ENCODE results near the gene CCL23. TPM values are rescaled to one million over a fixed set of nuclear protein-coding genes. Genes with fewer than 3 reads are reported as not detected.
A peak's percentile ranks its signal among the peaks of the same experiment; 100 is the strongest.

CCL23 gene
- total and polyA plus RNA-seq, 4 donors, result 1.9 to 24.4 (median 6.3) TPM

DNA sequence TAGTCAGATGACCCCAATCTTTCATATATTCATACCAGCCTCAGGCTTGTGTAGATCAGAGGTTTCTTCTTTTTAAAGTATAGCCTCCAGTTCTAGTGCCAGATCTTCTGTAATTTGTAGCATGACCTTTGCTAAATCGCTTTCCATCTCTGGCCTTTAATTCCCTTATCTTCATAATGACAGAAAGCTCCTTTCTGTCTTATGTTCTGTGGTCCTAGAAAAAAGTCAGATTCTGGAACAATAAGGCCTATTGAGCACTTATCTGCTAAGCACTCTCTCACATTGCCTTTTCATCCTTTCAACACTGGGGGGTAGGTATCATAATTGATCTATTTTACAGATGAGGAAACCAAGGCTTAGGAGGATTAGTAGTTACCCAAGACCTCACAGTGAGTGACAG, 45.7 kb downstream of the CCL23 start:
- no peak for DNase-seq (ENCODE audit: low spot score)
- 88% methylated on average over 1 of the region's 1 CpG for WGBS
- peaks cover 11 to 70% (median 61%) of the 10 kb centered on the region in 4 donors for H3K4me1 ChIP-seq (ENCODE audit: control insufficient read depth in 4 of 4, insufficient read depth in 4 of 4, low read length in 3 of 4)
- TF ChIP-seq MAX (IDR thresholded peaks at IDR 0.05), result no peak
- no peak for TF ChIP-seq TAF1 (conservative IDR thresholded peaks at IDR 0.05)
- no peak for TF ChIP-seq JUND (IDR thresholded peaks at IDR 0.05)
- no peak for TF ChIP-seq YY1 (IDR thresholded peaks at IDR 0.05)
- no peak for TF ChIP-seq GABPA (IDR thresholded peaks at IDR 0.05 in 1 of 2, conservative IDR thresholded peaks at IDR 0.05 in 1 of 2)
- no peak for TF ChIP-seq HNF4G (IDR thresholded peaks at IDR 0.05)
- no peaks in the 10 kb centered on the region for H3K9me3 ChIP-seq (ENCODE audit: control insufficient read depth in 4 of 4, low read length in 3 of 4)
- no peak overlapping the region for H3K4me3 ChIP-seq (ENCODE audit: low read depth in 1 of 3, low read length in 3 of 3)
- H3K36me3 ChIP-seq (ENCODE audit: control insufficient read depth in 4 of 4, insufficient read depth in 3 of 4, low read depth in 1 of 4, low read length in 3 of 4), result peaks cover 0 to 3% (median under 1%) of the 10 kb centered on the region in 4 donors
- H3K9ac ChIP-seq (ENCODE audit: low read depth in 1 of 2, low read length in 2 of 2), result no peak overlapping the region
- H3K27ac ChIP-seq (ENCODE audit: low read depth in 1 of 2, low read length in 2 of 2), result peak overlapping the region; percentile 87 to 91
- H3K27me3 ChIP-seq (ENCODE audit: control insufficient read depth in 4 of 4, insufficient read depth in 4 of 4, low read length in 3 of 4), result no peaks in the 10 kb centered on the region

- DNase-seq (ENCODE audit: low spot score), result peak; percentile 79
- H3K27ac ChIP-seq (ENCODE audit: low read depth in 1 of 2, low read length in 2 of 2), result peak overlapping the region; percentile 44 to 52
- WGBS, result 20% methylated on average over 8 of the region's 8 CpGs
Observed at GRCh38 chr17:35969558-35970380, 48.0 kb downstream of the CCL23 start.

More at GRCh38 chr17:35969558-35970380, 48.0 kb downstream of the CCL23 start:
- Histone ChIP-seq H3K4me3 (ENCODE audit: low read depth in 1 of 3, low read length in 3 of 3) (no peak overlapping the region), H3K9me3 (ENCODE audit: control insufficient read depth in 4 of 4, low read length in 3 of 4) (no peaks in the 10 kb centered on the region), H3K27me3 (ENCODE audit: control insufficient read depth in 4 of 4, insufficient read depth in 4 of 4, low read length in 3 of 4) (no peaks in the 10 kb centered on the region), H3K36me3 (ENCODE audit: control insufficient read depth in 4 of 4, insufficient read depth in 3 of 4, low read depth in 1 of 4, low read length in 3 of 4) (no peaks in the 10 kb centered on the region), H3K9ac (ENCODE audit: low read depth in 1 of 2, low read length in 2 of 2) (no peak overlapping the region), H3K4me1 (ENCODE audit: control insufficient read depth in 4 of 4, insufficient read depth in 4 of 4, low read length in 3 of 4) (peaks cover 6 to 50% (median 44%) of the 10 kb centered on the region in 4 donors)
- TF ChIP-seq FOXA2 (IDR thresholded peaks at IDR 0.05), result no peak
- peak in 1 of 2 donors; percentile 21 for TF ChIP-seq RXRA (IDR thresholded peaks at IDR 0.05)
- TF ChIP-seq RAD21 (IDR thresholded peaks at IDR 0.05), result peak; percentile 94 to 97
- no peak for TF ChIP-seq ATF3 (IDR thresholded peaks at IDR 0.05)
- no peak for TF ChIP-seq JUND (IDR thresholded peaks at IDR 0.05)
- no peak for TF ChIP-seq YY1 (IDR thresholded peaks at IDR 0.05)
- TF ChIP-seq FOXA1 (IDR thresholded peaks at IDR 0.05), result no peak
- TF ChIP-seq EGR1 (IDR thresholded peaks at IDR 0.05; ENCODE audit: low read depth in 2 of 2), result no peak
- TF ChIP-seq, protein P1, sequence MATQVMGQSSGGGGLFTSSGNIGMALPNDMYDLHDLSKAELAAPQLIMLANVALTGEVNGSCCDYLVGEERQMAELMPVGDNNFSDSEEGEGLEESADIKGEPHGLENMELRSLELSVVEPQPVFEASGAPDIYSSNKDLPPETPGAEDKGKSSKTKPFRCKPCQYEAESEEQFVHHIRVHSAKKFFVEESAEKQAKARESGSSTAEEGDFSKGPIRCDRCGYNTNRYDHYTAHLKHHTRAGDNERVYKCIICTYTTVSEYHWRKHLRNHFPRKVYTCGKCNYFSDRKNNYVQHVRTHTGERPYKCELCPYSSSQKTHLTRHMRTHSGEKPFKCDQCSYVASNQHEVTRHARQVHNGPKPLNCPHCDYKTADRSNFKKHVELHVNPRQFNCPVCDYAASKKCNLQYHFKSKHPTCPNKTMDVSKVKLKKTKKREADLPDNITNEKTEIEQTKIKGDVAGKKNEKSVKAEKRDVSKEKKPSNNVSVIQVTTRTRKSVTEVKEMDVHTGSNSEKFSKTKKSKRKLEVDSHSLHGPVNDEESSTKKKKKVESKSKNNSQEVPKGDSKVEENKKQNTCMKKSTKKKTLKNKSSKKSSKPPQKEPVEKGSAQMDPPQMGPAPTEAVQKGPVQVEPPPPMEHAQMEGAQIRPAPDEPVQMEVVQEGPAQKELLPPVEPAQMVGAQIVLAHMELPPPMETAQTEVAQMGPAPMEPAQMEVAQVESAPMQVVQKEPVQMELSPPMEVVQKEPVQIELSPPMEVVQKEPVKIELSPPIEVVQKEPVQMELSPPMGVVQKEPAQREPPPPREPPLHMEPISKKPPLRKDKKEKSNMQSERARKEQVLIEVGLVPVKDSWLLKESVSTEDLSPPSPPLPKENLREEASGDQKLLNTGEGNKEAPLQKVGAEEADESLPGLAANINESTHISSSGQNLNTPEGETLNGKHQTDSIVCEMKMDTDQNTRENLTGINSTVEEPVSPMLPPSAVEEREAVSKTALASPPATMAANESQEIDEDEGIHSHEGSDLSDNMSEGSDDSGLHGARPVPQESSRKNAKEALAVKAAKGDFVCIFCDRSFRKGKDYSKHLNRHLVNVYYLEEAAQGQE (IDR thresholded peaks at IDR 0.05), result no peak
- peak in 1 of 2 donors; percentile 21 for TF ChIP-seq HNF4A (conservative IDR thresholded peaks at IDR 0.05)
- no peak for TF ChIP-seq SP1 (IDR thresholded peaks at IDR 0.05)
- TF ChIP-seq, protein P2, sequence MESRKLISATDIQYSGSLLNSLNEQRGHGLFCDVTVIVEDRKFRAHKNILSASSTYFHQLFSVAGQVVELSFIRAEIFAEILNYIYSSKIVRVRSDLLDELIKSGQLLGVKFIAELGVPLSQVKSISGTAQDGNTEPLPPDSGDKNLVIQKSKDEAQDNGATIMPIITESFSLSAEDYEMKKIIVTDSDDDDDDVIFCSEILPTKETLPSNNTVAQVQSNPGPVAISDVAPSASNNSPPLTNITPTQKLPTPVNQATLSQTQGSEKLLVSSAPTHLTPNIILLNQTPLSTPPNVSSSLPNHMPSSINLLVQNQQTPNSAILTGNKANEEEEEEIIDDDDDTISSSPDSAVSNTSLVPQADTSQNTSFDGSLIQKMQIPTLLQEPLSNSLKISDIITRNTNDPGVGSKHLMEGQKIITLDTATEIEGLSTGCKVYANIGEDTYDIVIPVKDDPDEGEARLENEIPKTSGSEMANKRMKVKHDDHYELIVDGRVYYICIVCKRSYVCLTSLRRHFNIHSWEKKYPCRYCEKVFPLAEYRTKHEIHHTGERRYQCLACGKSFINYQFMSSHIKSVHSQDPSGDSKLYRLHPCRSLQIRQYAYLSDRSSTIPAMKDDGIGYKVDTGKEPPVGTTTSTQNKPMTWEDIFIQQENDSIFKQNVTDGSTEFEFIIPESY (IDR thresholded peaks at IDR 0.05), result no peak
- TF ChIP-seq, protein P3, sequence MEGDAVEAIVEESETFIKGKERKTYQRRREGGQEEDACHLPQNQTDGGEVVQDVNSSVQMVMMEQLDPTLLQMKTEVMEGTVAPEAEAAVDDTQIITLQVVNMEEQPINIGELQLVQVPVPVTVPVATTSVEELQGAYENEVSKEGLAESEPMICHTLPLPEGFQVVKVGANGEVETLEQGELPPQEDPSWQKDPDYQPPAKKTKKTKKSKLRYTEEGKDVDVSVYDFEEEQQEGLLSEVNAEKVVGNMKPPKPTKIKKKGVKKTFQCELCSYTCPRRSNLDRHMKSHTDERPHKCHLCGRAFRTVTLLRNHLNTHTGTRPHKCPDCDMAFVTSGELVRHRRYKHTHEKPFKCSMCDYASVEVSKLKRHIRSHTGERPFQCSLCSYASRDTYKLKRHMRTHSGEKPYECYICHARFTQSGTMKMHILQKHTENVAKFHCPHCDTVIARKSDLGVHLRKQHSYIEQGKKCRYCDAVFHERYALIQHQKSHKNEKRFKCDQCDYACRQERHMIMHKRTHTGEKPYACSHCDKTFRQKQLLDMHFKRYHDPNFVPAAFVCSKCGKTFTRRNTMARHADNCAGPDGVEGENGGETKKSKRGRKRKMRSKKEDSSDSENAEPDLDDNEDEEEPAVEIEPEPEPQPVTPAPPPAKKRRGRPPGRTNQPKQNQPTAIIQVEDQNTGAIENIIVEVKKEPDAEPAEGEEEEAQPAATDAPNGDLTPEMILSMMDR (IDR thresholded peaks at IDR 0.05; ENCODE audit: low read depth, low read length, missing input control), result peak; percentile 95
- no peak for TF ChIP-seq MAX (IDR thresholded peaks at IDR 0.05)
- TF ChIP-seq HNF4G (IDR thresholded peaks at IDR 0.05), result no peak
- TF ChIP-seq TAF1 (conservative IDR thresholded peaks at IDR 0.05), result no peak
- no peak for TF ChIP-seq GABPA (IDR thresholded peaks at IDR 0.05 in 1 of 2, conservative IDR thresholded peaks at IDR 0.05 in 1 of 2)
- no peak for TF ChIP-seq NR2F2 (IDR thresholded peaks at IDR 0.05)
